Endothelial cell of umbilical vein (primary cell): ENCODE measurements around the gene GIMAP6. TPM values are rescaled to one million over a fixed set of nuclear protein-coding genes. Genes with fewer than 3 reads are reported as not detected.

ENCODE experiments used
- BruUV-seq: library from RNA; stranded (reverse); fragments of 400-500 nt; replicated peaks from 2 replicates; lab custom pipeline; 2021; lab: Mats Ljungman, UMichigan
- CTCF ChIA-PET: fragments of 300-600, 350-600 bp; sonication (Branson Sonifier 250); formaldehyde crosslinking; loops from one replicate; lab custom pipeline; 2021; ENCODE audit warnings: antibody characterized with exemption, inconsistent platforms; lab: Charles Lee
- POLR2A ChIA-PET: fragments of 300-600, 350-600 bp; sonication (Branson Sonifier 250); formaldehyde crosslinking; loops from one replicate; lab custom pipeline; 2021; ENCODE audit warnings: antibody characterized with exemption, inconsistent platforms; lab: Charles Lee
- DNase-seq: peaks from one replicate; pipeline ENCODE4 v3.0.0-alpha.2; 2011; ENCODE audit warnings: low read depth, low spot score
- FAIRE-seq: peaks from 2 replicates; lab custom pipeline; 2011; peaks lifted over from hg19 to GRCh38; lab: Jason Lieb, UNC
- H2AFZ ChIP-seq: 2 replicates; pipeline ENCODE4 v1.6.0; 2012; ENCODE audit warnings: low read depth, low read length, control low read depth, inconsistent platforms
- H3K27ac ChIP-seq: 2 replicates; pipeline ENCODE4 v1.5.1; 2011; ENCODE audit warnings: low read depth, mild to moderate bottlenecking, control low read depth, low read length, moderate library complexity; ENCODE audit not compliant: insufficient read depth
- H3K27me3 ChIP-seq, 2 experiments: 2 replicates each; pipeline versions ENCODE4 v1.6.0 to v1.6.1; 2011; ENCODE audit warnings: low read length in 2 of 2, mixed read lengths in 1 of 2; ENCODE audit not compliant: control insufficient read depth in 2 of 2, insufficient read depth in 2 of 2
- H3K36me3 ChIP-seq, 2 experiments: 2 replicates in 1 of 2; 3 replicates in 1 of 2; pipeline ENCODE4 v1.5.1; 2011; ENCODE audit warnings: low read length in 2 of 2, mild to moderate bottlenecking in 1 of 2, moderate library complexity in 1 of 2; ENCODE audit not compliant: control insufficient read depth in 2 of 2, insufficient read depth in 2 of 2; ENCODE audit errors: extremely low read depth in 1 of 2
- H3K4me1 ChIP-seq: 3 replicates; pipeline ENCODE4 v1.5.1; 2011; ENCODE audit warnings: mild to moderate bottlenecking, low read length; ENCODE audit not compliant: control insufficient read depth, insufficient read depth; ENCODE audit errors: extremely low read depth
- H3K4me2 ChIP-seq: 2 replicates; pipeline ENCODE4 v1.6.1; 2011; ENCODE audit warnings: low read length, control low read depth, mixed read lengths; ENCODE audit not compliant: insufficient read depth
- H3K4me3 ChIP-seq, 3 experiments: fragments of 200-600 bp in 1 of 3; sonication (generic), shearing (Covaris generic) in 1 of 3; replicated peaks in 1 of 3; 2 replicates each; pipeline ENCODE4 v1.5.1; 2011 to 2016; ENCODE audit warnings: control low read depth in 3 of 3, low read length in 3 of 3, mild to moderate bottlenecking in 2 of 3, inconsistent platforms in 1 of 3, low read depth in 1 of 3, moderate library complexity in 1 of 3; ENCODE audit not compliant: insufficient read depth in 1 of 3
- H3K79me2 ChIP-seq: 2 replicates; pipeline ENCODE4 v1.6.0; 2012; ENCODE audit warnings: low read length, inconsistent platforms; ENCODE audit not compliant: control insufficient read depth, insufficient read depth
- H3K9ac ChIP-seq: replicated peaks from 2 replicates; pipeline ENCODE3; 2011; ENCODE audit warnings: low read length, control low read depth; ENCODE audit not compliant: insufficient read depth; ENCODE audit errors: extremely low read depth
- H3K9me1 ChIP-seq: replicated peaks from 3 replicates; pipeline ENCODE4 v1.6.0; 2011; ENCODE audit warnings: mild to moderate bottlenecking, low read length; ENCODE audit not compliant: control insufficient read depth, insufficient read depth; ENCODE audit errors: extremely low read depth
- H3K9me3 ChIP-seq: replicated peaks from 2 replicates; pipeline ENCODE4 v1.5.1; 2012; ENCODE audit warnings: low read length, inconsistent platforms; ENCODE audit not compliant: control insufficient read depth, insufficient read depth
- H4K20me1 ChIP-seq: replicated peaks from 2 replicates; pipeline ENCODE3; 2011; ENCODE audit warnings: mild to moderate bottlenecking, low read length; ENCODE audit not compliant: control insufficient read depth, insufficient read depth; ENCODE audit errors: extremely low read depth
- CTCF ChIP-seq, 2 donors: IDR thresholded peaks; 1 replicate in 1 of 2; 2 replicates in 1 of 2; pipeline ENCODE4 v1.5.1; 2011; ENCODE audit warnings: low read length in 2 of 2, mild to moderate bottlenecking in 2 of 2, moderate library complexity in 2 of 2, control low read depth in 1 of 2, inconsistent platforms in 1 of 2, low read depth in 1 of 2; ENCODE audit not compliant: insufficient read depth in 1 of 2; ENCODE audit errors: extremely low read depth in 1 of 2
- GATA2 ChIP-seq: IDR thresholded peaks from 2 replicates; pipeline ENCODE4 v1.7.0; 2011; ENCODE audit warnings: low read depth, mild to moderate bottlenecking, moderate library complexity, mixed read lengths, low read length; ENCODE audit not compliant: insufficient read length, insufficient read depth
- JUN ChIP-seq: IDR thresholded peaks from 2 replicates; pipeline ENCODE4 v1.6.1; 2011; ENCODE audit warnings: borderline replicate concordance, low read depth; ENCODE audit not compliant: insufficient read length, insufficient read depth
- MAX ChIP-seq: IDR thresholded peaks from 2 replicates; pipeline ENCODE4 v1.6.1; 2011; ENCODE audit not compliant: insufficient read depth, insufficient read length
- POLR2AphosphoS5 ChIP-seq: IDR thresholded peaks from 2 replicates; pipeline ENCODE4 v1.6.1; 2012; ENCODE audit warnings: low read depth, mild to moderate bottlenecking, control low read depth, low read length, moderate library complexity; ENCODE audit not compliant: insufficient read depth
- dilution Hi-C: fragments of 300-500 bp; cut with MboI; formaldehyde crosslinking; loops from one replicate; pipeline ENCODE4 v1.15.0; 2019; ENCODE audit warnings: low sequenced_read_pairs; ENCODE audit not compliant: extremely low pct_ligation_motif_present
- intact Hi-C: fragments of 100-400 bp; cut with micrococcal nuclease; formaldehyde crosslinking; loops from one replicate; pipeline ENCODE4 v1.10.0; 2022
- polyA plus RNA-seq, 4 experiments: library from polyadenylated mRNA; depleted of rRNA in 3 of 4; stranded (reverse) in 3 of 4; unstranded in 1 of 4; fragments of >200 nt; gene quantifications; 2 replicates each; pipeline versions ENCODE4 v1.2.1 to v1.2.3, GENCODE V29; 2011 to 2012; ENCODE audit warnings: missing spikeins in 1 of 4
- total RNA-seq: library from RNA; stranded (reverse); gene quantifications from 2 replicates; pipeline ENCODE4 v1.2.3, GENCODE V29; 2021

The GIMAP6 gene
- total and polyA plus RNA-seq, 2 donors (not counting 3 experiments of a cell fraction or from before 2014, with no cell fraction given): 65.6 to 85.0 TPM

GRCh38 chr7:150660939-150661613 lies 28.9 kb upstream of the GIMAP6 start:
- BruUV-seq: no TSS peak
- Histone ChIP-seq H3K4me1 (no peaks in the 10 kb centered on the region), H3K36me3 (no peaks in the 10 kb centered on the region), H2AFZ (no peak overlapping the region), H3K9me1 (no peaks in the 10 kb centered on the region), H4K20me1 (no peaks in the 10 kb centered on the region), H3K27me3 (no peaks in the 10 kb centered on the region), H3K4me3 (no peak overlapping the region), H3K9ac (no peak overlapping the region), H3K79me2 (no peaks in the 10 kb centered on the region), H3K4me2 (no peak overlapping the region), H3K27ac (no peak overlapping the region), H3K9me3 (no peaks in the 10 kb centered on the region)
- intact Hi-C loops (no loop called here), dilution Hi-C loops (no loop called here)
- TF ChIP-seq GATA2 (no peak), POLR2AphosphoS5 (no peak)
- CTCF ChIA-PET: interaction anchor here (0.6 to 1.2 kb wide), 3 partner anchors 15 to 212 kb away, joined by 3 read pairs; no protein-coding TSS in a partner anchor
- DNase-seq: no peak
- POLR2A ChIA-PET: no interaction called here
- no peak for FAIRE-seq

- Histone ChIP-seq H3K27ac (no peak overlapping the region), H3K4me3 (no peak overlapping the region), H3K4me2 (no peak overlapping the region), H3K9me3 (no peaks in the 10 kb centered on the region), H3K9me1 (no peaks in the 10 kb centered on the region), H3K4me1 (no peaks in the 10 kb centered on the region), H4K20me1 (no peaks in the 10 kb centered on the region), H2AFZ (no peak overlapping the region), H3K27me3 (no peaks in the 10 kb centered on the region), H3K9ac (no peak overlapping the region), H3K36me3 (no peaks in the 10 kb centered on the region), H3K79me2 (no peaks in the 10 kb centered on the region)
- dilution Hi-C loops: no loop called here
- FAIRE-seq (no peak), DNase-seq (no peak)
- TF ChIP-seq MAX (no peak), GATA2 (no peak), JUN (no peak), CTCF (IDR thresholded peaks at IDR 0.05; ENCODE audit: extremely low read depth in 1 of 2, insufficient read depth in 1 of 2, low read depth in 1 of 2, low read length in 2 of 2) (no peak)
- CTCF ChIA-PET: no interaction called here
- intact Hi-C loops: no loop called here
- POLR2A ChIA-PET: no interaction called here
- no TSS peak for BruUV-seq
Measured at GRCh38 chr7:150657526-150657925, 25.3 kb upstream of the GIMAP6 start.
